ENCODE data around the gene PLA2G15. TPM values are rescaled to one million over a fixed set of nuclear protein-coding genes. Genes with fewer than 3 reads are reported as not detected.
A peak's percentile ranks its signal among the peaks of the same experiment; 100 is the strongest.

The PLA2G15 gene
- total RNA-seq, 1 experiment from 2014 or later = 18.6 TPM

DNA sequence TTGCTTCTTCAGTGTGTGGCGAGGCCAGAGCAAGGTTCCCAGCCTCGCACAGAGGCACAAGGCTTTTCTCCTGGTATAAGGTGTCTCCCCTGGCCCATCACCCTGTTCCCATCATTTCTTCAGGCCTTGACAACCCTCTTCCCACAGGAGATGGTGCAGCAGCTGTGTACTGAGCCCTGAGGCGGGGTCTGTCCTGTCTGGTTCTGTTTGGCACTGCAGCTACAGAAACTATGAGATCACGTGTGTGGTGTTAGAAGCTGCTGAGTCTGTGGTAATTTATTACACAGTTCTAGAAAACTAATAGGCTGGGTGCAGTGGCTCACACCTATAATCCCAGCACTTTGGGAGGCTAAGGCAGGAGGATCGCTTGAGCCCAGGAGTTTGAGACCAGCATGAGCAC is 7.2 kb downstream of the PLA2G15 start:
- no peak for DNase-seq (ENCODE audit: low spot score)

DNA sequence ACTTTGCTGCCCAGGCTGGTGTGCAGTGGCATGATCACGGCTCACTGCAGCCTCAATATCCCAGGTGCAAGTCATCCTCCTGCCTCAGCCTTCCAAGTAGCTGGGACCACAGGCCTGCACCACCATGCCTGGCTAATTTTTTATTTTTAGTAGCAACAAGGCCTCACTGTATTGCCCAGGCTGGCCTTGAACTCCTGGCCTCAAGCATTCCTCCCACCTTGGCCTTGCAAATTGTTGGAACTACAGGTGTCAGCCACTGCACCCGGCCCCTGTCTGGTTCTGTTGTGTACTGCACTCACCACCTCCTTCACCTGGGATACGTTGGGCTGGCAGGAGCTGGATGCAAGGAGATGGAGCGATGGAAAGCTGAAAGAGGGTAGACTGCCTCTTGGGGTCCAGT is 8.5 kb downstream of the PLA2G15 start:
- DNase-seq (ENCODE audit: low spot score) = no peak

DNA sequence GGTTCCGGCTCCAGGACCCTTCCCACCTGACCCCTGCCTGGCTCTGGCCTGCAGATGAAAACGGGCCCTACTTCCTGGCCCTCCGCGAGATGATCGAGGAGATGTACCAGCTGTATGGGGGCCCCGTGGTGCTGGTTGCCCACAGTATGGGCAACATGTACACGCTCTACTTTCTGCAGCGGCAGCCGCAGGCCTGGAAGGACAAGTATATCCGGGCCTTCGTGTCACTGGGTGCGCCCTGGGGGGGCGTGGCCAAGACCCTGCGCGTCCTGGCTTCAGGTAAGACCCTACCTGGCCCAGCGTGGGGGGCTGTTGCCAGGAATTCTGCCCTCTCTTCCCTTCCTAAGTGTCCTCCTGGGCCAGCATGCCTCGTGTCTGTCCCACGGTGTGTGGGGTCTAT is 10.5 kb downstream of the PLA2G15 start:
- DNase-seq (ENCODE audit: low spot score) = no peak

DNA sequence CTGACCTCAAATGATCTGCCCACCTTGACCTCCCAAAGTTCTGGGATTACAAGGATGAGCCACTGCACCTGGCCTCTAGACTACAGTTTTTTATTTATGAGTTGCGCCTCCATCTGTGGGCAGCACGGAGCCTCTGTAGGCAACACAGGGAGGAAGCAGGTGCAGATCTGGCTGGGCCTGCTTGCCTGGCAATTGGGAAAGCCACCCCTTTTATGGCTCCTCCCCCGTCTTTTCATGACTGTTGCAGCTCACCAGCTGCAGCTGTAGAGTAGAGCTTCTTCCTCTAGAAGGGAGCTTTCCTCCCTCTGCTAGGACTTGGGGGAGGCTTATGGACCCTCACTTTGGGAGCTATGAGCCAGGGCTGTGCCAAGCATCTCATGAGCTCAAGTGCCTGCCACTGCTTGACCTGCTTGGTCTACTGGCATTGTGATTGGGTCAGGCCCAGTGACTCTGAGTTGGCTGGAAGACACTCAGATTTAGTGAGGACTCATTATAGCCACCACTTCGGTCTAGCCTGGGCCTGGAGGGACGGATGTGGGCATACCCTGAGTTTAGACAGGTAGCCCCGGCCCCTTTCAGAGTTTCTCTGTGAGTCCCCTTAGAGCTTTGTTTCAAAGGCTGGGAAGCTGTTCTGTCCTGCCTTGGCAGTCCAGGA is 12.2 kb downstream of the PLA2G15 start:
- no peak for DNase-seq (ENCODE audit: low spot score)

DNA sequence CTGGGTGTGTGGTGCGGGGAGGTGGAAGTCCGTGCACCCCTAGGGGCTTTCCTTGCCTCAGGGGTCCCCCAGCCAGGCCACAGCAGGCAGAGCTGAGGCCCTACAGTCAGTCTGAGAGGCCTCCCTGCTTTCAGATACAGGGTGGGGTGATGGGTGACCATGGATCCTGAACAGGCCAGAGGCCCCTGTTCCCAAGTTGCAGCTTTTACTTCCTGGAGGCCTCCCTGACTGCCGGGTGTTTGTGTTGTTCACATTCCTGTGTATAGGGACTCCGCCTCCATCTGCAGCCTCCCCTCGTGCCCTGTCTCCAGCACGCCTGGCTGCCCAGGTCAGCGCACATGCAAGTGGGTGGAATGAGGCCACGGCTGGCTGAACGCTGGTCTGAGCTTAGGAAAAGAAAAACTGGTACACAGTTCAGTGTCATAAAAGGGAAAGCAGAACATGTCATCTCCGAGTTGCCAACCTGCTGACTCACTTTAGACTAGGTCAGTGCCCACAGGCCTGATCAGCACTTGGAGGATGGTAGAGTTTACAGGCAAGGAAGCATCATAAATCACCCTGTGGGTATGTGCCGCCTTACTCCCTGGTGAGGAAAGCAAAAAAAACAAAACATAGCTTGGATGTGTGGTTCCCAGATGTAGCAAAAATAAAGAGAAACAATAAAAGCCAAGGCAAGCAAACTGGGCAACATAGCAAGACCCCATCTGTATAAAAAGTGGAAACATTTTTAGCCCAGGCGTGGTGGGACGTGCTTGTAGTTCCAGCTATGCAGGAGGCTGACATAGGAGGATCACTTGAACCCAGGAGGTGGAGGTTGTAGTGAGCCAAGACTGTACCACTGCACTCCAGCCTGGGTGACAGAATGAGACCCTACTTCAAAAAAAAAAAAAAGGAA is 13.0 kb downstream of the PLA2G15 start:
- peak; percentile 61 for DNase-seq (ENCODE audit: low spot score)

DNA sequence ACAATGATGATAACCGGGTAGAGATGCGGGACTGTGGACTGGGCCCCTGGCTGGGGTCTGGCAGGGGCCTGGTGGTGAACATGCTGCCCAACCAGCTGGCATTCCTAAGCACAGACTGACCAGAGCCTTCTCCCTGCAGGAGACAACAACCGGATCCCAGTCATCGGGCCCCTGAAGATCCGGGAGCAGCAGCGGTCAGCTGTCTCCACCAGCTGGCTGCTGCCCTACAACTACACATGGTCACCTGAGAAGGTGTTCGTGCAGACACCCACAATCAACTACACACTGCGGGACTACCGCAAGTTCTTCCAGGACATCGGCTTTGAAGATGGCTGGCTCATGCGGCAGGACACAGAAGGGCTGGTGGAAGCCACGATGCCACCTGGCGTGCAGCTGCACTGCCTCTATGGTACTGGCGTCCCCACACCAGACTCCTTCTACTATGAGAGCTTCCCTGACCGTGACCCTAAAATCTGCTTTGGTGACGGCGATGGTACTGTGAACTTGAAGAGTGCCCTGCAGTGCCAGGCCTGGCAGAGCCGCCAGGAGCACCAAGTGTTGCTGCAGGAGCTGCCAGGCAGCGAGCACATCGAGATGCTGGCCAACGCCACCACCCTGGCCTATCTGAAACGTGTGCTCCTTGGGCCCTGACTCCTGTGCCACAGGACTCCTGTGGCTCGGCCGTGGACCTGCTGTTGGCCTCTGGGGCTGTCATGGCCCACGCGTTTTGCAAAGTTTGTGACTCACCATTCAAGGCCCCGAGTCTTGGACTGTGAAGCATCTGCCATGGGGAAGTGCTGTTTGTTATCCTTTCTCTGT is 14.0 kb downstream of the PLA2G15 start:
- no peak for DNase-seq (ENCODE audit: low spot score)

DNA sequence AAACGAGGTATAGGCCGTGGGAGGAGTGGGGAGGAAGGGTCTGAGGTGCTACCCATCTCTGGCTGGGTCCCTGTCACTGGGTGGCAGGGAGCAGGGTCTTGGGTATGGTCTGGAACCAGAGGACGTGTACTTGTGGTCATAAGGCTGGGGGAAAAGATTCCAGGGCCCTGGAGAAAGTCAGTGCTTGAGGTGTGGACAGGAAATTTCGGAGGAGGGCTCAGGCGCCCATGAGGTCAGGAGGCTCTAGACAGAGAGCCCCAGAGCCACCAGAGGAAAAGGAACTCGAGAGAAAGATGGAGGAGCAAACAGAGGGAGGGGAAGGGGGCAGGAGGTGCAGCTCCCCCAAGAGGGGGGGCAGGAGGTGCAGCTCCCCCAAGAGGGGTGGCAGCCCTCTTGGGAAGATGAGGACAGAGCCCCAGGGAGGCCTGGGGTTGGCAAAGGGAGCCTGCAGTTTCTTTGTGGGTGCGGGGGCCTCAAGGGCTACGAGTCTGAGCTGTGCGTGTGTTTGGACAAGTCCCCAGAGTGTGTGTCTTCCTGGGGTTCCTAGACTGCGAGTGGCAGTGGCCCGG is 18.5 kb downstream of the PLA2G15 start:
- no peak for DNase-seq (ENCODE audit: low spot score)

DNA sequence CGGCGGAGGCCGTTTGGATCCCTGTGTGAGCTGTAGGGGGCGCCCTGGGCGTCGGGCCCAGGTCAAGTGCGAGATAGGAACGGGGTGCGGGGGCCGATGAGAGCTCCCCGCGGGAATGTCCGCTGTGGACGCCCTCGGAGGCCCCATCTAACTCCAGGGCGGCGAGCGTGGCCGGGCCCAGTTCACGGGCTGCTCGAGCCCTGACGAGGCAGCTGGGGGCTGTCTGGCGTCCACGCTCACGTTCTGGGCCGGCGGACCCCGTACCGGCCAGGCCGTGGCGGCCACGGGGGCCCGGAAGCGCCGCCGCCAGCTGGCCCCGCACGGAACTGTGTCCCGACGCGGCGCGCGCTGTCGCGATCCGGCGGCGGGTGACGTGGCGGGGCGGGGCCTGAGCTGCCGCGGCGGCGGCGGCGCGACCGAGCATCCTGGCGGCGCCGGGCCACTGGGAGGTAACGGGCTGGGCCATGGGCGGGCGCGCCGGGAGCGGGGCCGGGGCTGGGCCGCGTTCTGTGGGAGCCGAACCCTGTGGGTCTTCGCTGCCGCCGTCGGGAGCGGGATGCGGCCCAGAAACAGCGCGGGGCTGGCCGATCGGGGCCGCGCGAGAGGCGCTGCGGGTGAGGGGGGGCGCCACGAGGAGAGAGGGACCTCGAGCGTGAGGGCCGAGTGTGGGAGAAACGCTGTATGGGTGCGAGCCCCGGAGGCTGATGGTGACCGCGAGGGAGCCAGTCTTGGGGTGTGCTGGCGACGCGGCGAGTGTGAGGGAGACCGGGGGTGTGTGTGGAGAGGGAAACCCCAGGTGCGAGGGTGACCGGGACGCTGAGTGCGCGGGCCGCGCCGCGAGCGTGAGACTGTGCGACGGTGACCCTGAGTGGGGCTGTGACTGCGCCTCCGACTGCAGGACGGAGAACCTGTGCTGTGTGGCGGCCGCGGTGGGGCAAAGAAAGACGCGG is 19.2 kb downstream of the PLA2G15 start, which contains the start of gene SLC7A6:
TSS of gene SLC7A6 (plus strand) at position 399 of the 950 bp plus-strand sequence. CDS start 10,201 bp downstream, outside the sequence.
- DNase-seq (ENCODE audit: low spot score) = peak; percentile 85

DNA sequence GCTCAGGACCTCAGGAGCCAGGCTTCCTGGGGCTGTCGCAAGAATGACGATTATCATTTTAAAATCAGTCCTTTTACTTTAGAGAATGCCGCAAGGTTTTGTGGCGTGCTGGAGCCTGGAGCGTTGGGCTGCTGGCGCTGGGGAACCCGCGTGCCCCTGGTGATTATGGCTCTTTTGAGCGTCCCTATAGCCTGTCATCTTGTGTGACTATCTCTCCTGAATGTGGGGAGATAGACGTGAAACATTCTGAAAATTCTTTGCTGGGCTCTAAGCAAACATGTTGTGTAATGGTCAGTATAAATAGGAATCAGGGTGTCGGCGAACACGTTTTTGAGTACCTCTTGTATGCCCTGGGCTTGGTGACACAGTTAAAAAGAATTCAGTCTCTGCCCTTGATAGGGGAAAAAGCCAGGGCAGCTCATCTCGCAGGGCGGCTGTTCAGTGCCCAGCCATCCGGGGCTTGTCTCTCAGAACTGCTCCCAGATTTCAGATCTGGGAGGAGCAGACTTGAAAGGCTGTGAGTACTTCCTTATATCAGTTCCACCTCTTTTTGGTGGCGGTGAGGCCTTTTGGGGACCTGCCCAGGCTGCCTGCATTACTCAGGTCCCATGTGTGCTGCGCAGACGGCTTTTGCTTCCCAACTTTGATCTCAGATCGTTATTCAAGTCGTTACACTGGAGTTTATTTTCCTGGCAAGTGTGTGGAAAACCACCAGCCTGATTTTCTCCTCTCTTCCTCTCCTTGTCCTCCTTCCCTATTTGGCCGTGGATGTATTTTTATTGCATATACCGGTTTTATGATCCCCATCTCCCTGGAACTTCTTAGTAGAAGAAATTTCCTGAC is 20.1 kb downstream of the PLA2G15 start:
- DNase-seq (ENCODE audit: low spot score) = peak; percentile 88

DNA sequence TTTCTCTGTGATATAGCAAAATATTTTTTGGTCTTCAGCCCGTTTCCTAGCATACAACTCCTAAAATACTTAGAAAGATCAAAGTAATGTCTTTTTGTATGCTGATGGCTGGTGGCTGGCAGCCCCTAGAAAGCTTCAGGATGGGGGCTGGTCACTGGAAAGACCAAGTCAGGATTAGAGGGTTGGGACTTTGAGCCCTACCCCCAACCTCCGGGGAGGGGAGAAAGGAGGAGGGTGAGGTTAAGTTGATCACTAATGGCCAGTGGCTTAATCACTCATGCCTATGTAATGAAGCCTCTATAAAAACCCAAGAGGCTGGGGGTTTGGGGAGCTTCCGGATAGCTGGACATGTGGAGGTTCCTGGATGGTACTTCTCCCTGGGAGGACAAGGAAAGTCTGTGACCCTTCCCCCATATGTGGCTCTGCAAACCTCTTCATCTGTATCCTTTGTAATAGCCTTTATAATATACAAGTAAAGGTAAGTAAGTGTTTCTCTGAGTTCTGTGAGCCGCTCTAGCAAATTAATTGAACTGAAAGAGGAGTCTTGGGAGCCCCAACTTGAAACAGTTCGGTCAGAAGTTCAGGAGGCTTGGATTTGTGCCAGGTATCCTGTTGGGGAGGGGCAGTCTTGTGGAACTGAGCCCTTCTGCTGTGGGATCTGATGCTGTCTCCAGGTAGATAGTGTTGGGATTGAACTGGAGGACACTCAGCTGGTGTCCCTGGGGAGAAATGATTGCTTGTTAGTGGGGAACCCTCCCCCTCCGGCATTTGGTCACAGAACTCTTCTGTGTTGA is 22.6 kb downstream of the PLA2G15 start:
- DNase-seq (ENCODE audit: low spot score) = peak; percentile 45

DNA sequence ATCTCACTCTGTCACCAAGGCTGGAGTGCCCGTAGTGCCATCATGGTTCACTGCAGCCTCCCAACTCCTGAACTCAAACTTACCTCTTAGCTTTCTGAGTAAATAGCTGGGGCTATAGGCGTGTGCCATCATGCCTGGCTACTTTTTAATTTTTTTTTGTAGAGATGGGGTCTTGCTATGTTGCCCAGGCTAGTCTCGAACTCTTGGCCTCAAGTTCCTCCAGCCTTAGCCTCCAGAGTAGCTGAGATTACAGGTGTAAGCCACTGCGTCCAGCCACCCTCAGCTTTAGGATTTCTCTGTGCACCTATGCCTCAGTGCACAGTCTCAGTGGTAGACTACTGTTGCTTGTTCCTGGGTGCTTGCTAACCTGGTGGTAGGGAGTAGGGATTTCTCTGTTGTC is 24.6 kb downstream of the PLA2G15 start:
- DNase-seq (ENCODE audit: low spot score) = no peak

DNA sequence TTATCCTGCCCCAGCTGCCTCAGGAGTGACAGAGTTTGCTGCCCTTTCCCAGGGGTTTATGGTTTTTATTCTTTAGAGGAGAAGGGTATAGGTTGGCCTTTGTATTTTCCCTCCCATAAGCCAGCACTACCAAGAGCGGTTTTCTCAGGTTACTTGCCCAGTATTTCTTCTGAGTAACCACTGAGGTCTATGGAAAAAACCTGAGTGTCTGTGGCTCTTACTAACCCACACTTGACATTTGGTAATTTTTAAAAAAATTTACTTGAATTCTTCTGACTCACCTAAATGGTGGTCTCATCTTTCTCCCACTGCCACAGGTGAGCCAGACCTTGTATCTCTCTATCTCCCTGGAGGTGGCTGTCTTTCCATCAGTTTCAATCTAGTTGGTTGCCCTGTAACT is 25.2 kb downstream of the PLA2G15 start:
- no peak for DNase-seq (ENCODE audit: low spot score)

DNA sequence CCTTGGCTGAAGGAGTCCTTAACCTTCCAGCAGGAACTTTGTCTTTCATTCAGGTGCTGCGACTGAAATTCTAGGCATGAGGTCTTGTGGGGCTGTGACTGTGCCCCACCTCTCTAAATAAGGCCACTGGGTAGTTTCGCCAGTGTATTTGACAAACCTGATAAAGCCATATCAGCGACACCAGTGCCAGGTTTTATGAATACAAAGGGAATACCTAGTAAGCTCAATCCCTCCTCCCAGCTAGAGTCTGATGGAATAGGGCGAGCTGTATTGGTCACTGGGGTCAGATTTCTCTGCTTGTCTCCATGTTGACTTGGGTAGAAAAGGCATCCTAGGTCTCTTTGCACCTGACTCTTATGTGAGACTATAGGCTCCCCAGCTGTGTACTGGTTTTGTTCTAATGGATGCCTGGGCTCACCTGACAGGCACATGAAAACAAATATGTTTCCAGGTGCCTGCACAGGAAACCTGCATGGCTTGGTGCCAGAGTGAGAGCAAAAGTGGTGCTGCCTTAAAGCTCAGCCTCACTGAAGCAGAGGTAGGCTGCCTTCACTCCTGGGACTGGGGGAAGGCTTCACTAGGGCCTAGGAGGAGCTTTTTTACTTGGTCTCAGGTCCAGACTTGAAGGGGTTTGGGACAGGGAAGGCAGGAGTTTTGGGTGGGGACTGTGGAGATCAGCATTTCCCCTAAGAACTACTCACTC is 27.5 kb downstream of the PLA2G15 start:
- no peak for DNase-seq (ENCODE audit: low spot score)

DNA sequence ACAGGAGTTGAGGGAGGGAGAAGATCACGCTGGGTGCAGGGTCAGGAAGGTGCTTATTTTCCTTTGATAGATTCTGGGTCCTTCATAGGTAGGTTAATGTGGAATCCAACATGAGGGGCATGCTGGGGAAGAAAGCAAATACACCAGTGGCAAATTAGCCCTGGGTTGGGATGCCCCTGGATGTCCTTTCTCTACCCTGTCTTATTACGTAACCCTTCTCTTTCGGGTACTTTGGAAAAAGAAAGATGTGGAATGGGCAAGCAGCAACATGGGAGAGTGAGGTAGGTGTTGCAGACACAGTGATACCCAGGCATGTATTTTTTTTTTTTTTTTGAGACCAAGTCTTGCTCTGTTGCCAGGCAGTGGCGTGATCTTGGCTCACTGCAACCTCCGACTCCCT is 28.3 kb downstream of the PLA2G15 start:
- DNase-seq (ENCODE audit: low spot score) = no peak

DNA sequence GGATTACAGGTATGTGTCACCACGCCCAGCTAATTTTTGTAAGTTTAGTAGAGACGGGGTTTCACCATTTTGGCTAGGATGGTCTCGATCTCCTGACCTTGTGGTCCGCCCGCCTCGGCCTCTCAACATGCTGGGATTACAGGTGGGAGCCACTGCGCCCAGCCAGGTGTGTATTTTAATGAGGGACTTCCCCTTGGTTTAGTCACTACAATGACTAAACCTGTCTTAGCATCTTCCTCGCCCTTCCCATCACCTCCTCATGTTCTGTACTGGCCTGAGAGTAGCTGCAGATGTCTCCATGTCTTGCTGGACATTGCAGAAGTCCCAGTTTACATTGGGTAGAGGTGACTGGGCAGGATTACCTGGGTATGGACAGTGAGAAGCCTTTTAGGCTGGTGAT is 28.7 kb downstream of the PLA2G15 start:
- no peak for DNase-seq (ENCODE audit: low spot score)

DNA sequence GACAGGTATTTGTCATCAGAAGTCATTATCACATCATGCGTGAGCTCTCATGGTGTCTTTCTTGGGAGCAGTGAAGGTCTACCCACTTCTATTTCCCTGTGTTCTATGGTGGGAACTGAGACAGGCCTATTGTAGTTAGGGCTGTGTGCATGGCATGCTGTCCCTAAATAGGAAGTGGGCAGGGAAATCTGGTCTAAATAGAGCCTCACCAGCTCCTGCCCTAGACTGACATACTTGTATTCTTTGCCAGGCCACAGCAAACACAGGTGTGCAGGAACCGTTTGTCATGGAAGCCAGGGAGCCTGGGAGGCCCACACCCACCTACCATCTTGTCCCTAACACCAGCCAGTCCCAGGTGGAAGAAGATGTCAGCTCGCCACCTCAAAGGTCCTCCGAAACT is 29.3 kb downstream of the PLA2G15 start:
- DNase-seq (ENCODE audit: low spot score) = no peak

DNA sequence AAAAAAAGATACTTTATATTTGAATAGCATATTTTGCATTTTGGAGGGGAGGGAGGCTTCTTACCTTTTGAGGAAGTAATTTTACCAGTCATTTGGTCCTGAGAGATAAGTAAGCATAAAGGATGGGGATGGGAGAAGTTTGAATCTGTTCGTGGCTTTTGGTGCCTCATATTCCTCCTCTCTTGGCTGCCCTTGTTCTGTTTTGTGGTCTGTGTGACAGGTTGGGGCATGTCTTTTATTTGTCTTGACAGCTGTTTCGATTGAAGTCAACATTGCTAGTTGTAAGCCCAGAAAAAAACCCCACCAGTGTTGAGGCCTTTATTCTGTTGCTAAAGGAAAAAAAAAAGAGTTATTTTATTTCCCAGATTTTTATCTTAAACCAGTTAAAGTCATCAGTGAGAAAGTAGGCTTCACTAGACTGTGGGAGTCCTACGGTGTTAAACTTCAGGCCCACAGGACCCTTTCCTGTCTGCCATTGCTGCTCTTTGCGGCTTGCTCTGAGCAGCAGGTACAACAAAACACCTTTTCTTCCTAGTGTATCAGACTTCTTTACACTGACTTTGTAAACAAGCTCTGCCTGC is 30.5 kb downstream of the PLA2G15 start:
- no peak for DNase-seq (ENCODE audit: low spot score)

DNA sequence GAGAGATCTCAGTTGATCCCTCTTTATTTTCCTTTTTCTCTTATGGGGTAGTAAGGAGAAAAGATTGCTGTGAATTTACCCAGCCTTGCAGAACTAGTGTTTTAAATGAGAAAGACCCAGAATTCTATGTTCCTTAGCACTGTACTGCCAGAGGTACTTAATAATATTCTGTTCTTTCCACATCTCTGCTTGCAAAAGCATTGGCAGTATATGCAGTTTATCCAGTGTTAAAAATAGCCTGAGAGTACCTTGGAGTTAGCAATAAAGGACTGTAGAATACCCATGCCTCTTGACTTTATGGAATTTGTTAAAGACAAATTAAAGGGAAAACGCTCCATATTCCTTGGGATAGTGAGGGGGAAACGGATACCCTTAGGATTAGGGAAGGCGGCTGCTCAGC is 31.1 kb downstream of the PLA2G15 start:
- DNase-seq (ENCODE audit: low spot score) = no peak

All from HT-29 (cell line).